ENCODE data around the gene SDHA.
"Not testable (repeated sequence)": the region's sequence is repeated elsewhere in the genome, so short reads cannot be mapped to it uniquely, and the experiment has no call there.

SDHA gene

DNA sequence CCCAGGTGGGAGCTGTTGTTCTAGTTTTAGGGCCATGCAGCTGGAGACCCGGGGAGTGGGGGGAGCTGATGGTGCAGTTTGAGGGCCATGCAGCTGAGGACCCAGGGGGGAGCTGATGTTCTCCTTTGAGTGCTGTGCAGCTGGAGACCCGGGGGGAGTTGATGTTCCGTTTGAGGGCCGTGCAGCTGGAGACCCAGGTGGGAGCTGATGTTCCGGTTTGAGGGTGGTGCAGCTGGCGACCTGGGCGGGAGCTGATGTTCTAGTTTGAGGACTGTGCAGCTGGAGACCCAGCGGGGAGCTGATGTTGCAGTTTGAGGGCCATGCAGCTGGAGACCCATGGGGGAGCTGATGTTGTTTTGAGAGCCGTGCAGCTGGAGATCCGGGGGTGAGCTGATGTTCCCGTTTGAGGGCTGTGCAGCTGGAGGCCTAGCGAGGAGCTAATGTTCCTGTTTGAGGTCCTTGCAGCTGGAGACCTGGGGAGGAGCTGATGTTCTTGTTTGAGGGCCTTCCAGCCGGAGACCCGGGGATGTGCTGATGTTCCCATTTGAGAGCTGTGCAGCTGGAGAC lies 68.0 kb downstream of the SDHA start:
- DNase-seq (ENCODE audit: low read depth) = no peak
- H3K4me3 ChIP-seq (replicated peaks; ENCODE audit: low read depth, low read length) = no peak overlapping the region
- TF ChIP-seq, protein P1, sequence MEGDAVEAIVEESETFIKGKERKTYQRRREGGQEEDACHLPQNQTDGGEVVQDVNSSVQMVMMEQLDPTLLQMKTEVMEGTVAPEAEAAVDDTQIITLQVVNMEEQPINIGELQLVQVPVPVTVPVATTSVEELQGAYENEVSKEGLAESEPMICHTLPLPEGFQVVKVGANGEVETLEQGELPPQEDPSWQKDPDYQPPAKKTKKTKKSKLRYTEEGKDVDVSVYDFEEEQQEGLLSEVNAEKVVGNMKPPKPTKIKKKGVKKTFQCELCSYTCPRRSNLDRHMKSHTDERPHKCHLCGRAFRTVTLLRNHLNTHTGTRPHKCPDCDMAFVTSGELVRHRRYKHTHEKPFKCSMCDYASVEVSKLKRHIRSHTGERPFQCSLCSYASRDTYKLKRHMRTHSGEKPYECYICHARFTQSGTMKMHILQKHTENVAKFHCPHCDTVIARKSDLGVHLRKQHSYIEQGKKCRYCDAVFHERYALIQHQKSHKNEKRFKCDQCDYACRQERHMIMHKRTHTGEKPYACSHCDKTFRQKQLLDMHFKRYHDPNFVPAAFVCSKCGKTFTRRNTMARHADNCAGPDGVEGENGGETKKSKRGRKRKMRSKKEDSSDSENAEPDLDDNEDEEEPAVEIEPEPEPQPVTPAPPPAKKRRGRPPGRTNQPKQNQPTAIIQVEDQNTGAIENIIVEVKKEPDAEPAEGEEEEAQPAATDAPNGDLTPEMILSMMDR (IDR thresholded peaks at IDR 0.05; ENCODE audit: low read length, missing control alignments) = no peak

DNA sequence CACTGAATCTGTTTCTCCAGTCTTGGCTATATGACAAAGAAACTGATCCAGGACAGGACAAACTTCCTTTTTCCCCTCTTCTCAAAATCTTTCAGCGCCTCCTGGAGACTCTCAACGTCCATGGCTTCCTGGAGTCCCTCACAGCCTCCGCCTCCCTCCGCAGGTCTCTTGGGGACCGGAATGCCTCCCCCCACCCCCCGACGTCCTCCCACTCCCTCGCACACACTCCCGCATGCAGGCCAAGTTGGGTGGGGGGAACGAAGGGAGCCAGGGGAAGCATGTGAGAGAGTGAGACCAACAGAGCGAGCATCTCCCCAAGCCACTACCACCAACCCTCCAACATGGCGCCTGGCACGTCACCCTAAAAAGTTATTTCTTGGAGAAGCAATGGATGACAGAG lies 72.1 kb downstream of the SDHA start:
- DNase-seq (ENCODE audit: low read depth); H3K4me3 ChIP-seq (replicated peaks; ENCODE audit: low read depth, low read length): not testable (repeated sequence)

DNA sequence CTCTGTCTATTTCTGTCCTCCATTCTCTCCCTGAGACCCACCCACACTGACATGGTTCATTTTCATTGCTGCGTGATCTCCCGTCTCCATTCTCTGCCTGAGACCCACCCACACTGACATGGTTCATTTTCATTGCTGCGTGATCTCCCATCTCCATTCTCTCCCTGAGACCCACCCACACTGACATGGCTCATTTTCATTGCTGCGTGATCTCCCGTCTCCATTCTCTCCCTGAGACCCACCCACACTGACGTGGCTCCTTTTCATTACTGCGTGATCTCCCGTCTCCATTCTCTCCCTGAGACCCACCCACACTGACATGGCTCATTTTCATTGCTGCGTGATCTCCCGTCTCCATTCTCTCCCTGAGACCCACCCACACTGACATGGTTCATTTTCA lies 73.2 kb downstream of the SDHA start:
- not testable (repeated sequence) for H3K4me3 ChIP-seq (replicated peaks; ENCODE audit: low read depth, low read length); DNase-seq (ENCODE audit: low read depth)

DNA sequence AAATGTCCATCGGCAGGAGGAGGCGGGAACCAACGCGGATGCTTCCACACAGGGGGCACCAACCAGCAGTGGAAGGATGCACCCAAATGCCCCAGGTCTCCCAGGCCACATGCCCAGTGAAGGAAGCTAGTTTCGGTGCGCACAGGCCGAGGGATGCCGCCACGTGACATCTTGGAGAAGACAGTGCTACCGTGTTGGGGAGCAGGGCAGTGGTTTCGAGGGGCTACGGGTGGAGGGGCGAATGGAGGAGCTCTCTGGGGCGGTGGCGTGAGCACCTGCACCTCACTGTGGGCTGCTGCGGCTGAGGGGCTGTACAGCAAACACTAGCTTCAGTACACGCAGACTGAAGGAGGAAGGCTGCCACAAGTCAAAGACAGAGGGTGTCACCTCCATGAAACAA lies 76.7 kb downstream of the SDHA start:
- DNase-seq (ENCODE audit: low read depth); H3K4me3 ChIP-seq (replicated peaks; ENCODE audit: low read depth, low read length): not testable (repeated sequence)

DNA sequence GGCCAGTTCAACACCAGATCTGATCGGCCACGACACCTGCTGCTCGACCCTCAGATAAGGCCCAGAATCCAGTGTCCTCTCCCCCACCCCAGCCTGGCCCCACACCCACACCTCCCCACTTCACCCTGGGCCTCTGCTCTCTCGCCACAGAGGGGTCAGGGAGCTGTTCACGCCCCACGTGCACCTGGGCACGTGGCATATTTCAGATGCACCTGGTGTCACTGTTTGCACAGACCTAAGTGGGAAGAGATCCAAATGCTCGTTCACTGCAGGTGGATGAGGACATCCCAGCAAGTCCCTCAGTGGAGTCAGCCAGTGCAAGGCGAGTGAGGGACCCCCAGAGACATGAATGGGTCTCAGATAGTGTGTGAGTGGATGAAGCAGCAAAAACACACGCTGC lies 78.1 kb downstream of the SDHA start:
- not testable (repeated sequence) for DNase-seq (ENCODE audit: low read depth); H3K4me3 ChIP-seq (replicated peaks; ENCODE audit: low read depth, low read length)

DNA sequence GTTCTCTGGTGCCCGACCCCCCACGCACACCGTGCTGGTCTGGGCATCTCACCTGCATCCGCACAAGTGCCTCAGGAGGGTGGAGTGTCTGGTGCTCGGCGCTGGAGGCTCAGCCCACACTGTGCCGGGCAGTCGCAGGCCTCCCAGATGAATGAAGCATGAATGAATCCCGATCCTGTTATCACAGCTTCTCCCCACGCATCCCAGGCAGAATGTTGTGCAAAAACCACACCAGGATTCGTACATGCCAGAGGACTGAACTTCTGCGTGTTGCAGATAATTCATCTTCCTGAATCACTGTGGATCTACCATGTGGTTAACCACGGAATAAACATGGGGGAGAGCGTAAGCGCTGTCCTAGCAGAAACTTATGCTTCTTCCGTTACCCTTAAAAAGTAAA lies 78.8 kb downstream of the SDHA start:
- DNase-seq (ENCODE audit: low read depth) = peak; percentile 71
- H3K4me3 ChIP-seq (replicated peaks; ENCODE audit: low read depth, low read length) = not testable (repeated sequence)

DNA sequence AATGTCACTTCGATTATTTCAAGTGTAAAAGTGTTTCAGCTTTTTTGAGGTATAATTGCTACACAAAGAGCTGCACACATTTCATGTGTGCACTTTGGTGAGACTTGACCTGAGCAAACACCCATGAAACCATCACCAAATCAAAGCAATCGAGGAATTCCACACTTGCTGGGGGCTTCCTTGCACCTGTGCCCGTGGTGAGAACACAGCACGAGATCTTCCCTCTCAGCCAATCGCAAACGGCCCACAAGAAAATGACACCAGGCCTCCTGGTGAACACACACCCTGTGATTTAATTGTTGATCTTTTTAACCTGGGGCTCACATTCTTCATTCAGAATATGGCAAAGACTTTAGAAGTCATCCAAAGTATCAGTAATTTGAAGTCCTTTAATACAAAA lies 79.3 kb downstream of the SDHA start:
- not testable (repeated sequence) for H3K4me3 ChIP-seq (replicated peaks; ENCODE audit: low read depth, low read length); DNase-seq (ENCODE audit: low read depth)

DNA sequence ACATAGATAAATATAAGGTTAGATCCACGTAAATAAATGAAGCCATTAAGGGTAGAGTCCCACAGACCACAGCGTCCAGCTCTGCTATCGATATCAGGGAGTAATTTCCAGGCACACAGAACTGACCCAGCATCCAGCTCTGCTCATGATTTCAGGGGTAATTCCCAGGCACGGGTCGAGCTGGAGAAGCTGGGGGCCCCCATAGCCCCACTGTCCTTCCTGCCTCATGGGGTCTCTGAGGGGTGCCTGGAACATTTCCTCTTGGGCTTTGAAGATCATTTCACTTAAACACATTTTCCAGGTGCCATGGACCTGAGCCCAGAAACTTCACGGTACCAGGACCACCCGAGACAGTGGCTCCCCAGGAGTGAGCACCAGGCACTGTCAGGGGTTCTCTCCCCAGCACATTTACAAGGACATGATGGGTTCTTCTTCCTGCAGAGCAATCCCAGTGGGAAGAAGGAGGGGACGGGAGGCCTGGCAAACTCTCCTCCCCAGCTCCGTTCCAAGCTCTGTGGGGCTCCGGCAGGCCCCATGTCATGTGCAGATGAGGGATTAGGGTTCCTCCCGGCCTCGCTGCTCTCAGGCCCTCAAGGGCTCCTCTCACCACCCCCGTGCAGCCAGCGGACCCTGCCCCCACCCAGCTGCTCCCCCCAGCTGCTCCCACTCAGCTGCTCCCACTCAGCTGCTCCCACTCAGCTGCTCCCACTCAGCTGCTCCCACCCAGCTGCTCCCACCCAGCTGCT lies 80.0 kb downstream of the SDHA start:
- not testable (repeated sequence) for DNase-seq (ENCODE audit: low read depth); H3K4me3 ChIP-seq (replicated peaks; ENCODE audit: low read depth, low read length)

DNA sequence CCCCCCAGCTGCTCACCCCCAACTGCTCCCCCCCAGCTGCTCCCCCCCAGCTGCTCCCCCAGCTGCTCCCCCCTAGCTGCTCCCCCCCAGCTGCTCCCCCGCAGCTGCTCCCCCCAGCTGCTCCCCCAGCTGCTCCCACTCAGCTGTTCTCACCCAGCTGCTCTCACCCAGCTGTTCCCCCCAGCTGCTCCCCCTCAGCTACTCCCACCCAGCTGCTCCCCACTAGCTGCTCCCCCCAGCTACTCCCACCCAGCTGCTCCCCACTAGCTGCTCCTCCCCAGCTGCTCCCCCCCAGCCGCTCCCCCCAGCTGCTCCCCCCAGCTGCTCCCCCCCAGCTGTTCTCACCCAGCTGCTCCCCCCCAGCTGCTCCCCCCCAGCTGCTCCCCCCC lies 80.6 kb downstream of the SDHA start:
- TF ChIP-seq, protein P1 (IDR thresholded peaks at IDR 0.05; ENCODE audit: low read length, missing control alignments) = no peak
- DNase-seq (ENCODE audit: low read depth) = no peak
- H3K4me3 ChIP-seq (replicated peaks; ENCODE audit: low read depth, low read length) = no peak overlapping the region

DNA sequence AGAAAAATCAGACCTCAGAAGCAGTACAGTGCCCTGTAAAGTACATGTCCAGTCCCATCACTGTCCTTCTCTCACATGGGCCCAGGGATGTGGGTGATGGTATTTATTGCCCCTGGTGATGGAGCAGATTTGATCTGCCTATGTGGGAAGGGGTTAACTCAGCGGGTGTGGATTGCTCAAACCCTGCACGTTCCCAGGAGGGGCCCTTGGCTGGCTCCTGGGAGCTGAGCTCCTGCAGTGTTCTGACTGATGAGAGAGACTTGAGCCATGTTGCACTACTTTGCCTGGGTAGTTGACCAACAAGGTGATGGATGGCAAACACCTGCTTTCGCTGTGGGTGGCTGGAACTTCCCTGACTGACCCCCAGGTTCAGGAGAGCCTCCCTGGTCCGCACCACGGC lies 81.8 kb downstream of the SDHA start:
- not testable (repeated sequence) for H3K4me3 ChIP-seq (replicated peaks; ENCODE audit: low read depth, low read length); DNase-seq (ENCODE audit: low read depth)

DNA sequence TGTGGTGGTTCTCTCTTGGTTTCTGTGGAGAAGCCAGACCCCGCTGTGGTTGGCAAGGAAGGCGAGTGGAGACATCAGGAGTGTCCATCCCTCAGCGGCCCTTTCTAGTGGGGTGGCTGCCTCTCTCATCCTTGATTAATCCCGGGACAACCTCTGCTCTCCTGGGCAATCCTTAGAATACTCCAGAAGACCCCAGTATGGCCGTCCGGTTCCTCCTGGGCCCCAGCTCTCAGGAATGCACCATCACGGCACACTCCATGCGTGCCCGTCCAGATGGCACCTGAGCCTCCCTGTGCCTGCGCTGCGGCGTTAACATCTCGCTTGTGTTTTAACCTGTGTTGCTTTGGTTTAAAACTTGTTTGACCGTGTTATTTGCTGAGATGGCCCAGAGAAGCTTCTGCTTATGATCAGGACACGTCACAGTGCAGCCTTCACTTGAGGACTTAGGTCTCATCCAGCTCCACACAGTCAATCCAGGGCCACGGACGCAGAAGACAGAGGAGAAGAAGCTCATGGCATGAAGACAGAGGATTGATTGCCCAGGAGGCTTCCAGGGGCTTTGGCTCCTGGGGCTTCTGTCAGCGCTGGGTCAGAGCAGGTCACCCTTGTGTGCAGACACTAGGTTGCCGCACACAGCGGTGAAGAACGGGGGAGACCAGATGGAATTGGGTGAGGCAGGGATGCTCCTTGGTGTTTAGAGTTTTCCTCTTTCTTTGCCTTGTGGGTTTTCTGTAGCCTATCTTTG lies 82.7 kb downstream of the SDHA start:
- DNase-seq (ENCODE audit: low read depth); H3K4me3 ChIP-seq (replicated peaks; ENCODE audit: low read depth, low read length): not testable (repeated sequence)

DNA sequence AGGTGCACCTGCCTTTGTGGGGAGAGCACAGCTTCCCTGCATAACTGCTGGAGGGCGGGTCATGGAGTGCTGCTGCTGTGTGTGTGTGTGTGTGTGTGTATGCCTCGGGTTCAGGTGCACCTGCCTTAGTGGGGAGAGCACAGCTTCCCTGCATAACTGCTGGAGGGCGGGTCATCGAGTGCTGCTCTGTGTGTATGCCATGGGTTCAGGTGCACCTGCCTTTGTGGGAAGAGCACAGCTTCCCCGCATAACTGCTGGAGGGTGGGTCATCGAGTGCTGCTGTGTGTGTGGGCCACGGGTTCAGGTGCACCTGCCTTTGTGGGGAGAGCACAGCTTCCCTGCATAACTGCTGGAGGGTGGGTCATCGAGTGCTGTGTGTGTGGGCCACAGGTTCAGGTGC lies 84.3 kb downstream of the SDHA start:
- H3K4me3 ChIP-seq (replicated peaks; ENCODE audit: low read depth, low read length); DNase-seq (ENCODE audit: low read depth): not testable (repeated sequence)
